HG03175 (cell line): Measurements from ENCODE around the gene ZFAND3.

Experiments used
- ATAC-seq: cut with Tn5 transposase; IDR thresholded peaks from one replicate; pipeline ENCODE4 v1.9.1; 2021; ENCODE audit warnings: mild to moderate bottlenecking, moderate library complexity; ENCODE audit not compliant: unreplicated experiment

The ZFAND3 gene

DNA sequence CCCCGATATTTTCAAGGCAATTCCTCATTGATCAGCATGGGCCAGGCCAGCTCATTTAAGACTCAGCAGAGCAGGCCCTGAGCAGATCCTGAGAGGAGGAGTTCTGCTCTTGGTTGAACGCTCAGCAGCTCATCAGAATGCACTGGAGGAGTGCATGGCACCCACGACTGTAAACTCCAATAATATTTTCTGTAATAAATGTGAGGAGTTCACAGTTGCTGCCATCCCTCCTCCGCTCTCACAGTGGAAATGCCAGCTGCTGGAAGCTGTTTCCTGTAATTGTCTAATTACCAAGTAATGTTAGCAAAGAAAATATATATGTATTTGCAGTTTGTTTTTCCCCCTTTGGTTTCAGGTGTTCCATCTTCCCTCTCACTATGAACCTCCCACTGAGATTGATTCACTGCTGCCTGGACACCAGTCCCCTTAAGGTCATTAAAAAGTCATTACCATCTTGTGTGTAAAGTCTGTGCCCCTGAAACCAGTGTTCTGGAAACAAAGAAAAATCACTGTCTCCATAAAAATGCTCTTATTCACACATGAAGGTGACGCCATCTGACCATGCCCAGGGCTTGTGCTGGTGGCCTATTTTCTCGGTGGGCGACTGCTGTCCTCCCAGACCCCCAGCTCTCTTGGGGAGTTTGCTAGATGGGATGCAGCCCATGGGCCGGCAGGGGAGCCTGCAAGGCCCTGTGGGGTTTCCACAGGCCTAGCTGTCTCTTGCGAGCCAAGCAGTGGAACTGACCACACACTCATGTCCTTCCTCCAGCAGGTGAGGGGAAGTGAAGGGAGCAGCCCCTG lies 374.2 kb downstream of the ZFAND3 start:
- no peak for ATAC-seq

GRCh38 chr6:38194282-38194572 lies 374.7 kb downstream of the ZFAND3 start:
- no peak for ATAC-seq

DNA sequence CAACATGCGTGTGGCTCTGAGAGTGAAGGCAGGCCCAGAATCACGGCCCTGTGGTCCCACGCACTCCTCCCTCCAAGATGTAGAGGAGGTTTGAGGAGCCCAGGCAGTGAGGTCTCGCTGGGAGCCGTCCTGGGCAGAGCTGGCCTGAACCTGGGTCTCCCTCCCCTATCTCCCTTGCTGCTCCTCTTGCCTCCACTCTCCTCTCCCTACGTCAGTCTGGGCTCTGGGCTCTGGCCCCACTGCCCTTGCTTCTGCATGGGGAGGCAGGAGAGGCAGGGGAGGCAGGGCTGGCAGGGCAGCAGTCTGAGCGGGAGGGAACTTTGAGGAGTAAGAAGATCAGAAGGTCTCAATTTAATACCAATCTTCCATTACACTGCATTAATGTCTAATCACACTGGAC lies 375.1 kb downstream of the ZFAND3 start:
- no peak for ATAC-seq

DNA sequence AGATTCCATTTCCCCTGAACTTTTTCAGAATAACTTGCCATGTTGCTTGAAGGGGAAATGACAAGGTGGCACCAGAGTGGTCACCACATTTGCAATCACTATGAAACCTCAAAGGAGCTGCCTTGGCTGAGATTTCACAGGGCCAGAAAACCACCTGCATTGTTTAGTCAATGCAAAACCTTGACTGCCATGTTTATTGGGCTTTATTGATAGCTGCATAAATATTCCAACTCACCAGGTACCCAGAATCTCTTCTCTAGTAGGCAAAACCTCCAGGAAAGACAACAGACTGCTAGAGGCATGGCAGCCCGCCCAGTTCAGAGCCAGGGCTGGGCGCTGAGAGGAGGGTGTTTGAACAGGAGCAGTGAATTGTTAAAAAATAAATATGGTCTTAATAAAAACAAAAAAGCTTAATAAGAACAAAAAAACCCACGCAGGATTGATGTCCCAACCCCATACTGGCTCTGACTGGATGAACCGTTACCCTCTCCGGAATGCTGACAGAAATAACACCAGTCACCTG lies 375.6 kb downstream of the ZFAND3 start:
- ATAC-seq = no peak

- no peak for ATAC-seq
These were observed 378.7 kb downstream of the ZFAND3 start for GRCh38 chr6:38198219-38198618.
